ENCODE results near the gene TTC7B.

TTC7B gene

DNA sequence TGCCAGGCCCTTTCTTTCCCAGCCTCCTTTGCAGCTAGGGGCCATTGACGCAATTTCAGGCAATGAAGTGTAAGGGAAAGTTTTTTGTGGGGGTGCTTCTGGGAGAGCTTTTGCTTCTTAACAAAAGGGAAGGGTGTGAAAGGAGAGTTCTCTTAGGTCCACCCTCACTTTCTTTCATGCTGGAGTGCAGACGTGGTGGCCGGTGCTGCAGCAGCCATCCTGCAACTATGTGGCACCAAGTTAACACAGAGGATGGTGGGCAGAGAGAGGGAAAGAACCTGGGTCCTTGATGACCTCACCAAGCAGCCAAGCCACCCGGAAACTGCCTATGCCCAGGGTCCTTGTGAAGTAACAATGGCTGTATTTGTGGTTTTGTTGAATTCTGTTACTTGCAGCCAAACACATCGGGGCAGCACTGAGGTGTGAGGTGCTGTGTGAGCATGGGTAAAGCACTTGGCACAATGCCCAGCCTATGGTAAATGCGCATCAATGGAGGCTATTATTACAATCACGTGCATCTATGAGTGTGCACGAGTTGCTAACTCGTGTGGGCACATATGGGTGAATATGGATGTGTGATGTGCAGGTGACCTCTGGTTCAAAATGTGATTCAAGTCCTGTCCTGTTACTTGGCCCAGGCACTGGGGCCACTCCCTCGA, 296.8 kb downstream of the TTC7B start:
- no peak overlapping the region for H3K9ac ChIP-seq (ENCODE audit: low read length)
- peaks cover 5% of the 10 kb centered on the region for H3K4me1 ChIP-seq (ENCODE audit: control insufficient read depth, low read depth, low read length)
- no peaks in the 10 kb centered on the region for H3K27me3 ChIP-seq (ENCODE audit: control insufficient read depth, insufficient read depth, low read length)
- H3K36me3 ChIP-seq (ENCODE audit: control insufficient read depth, low read depth, low read length), result no peaks in the 10 kb centered on the region
- no peaks in the 10 kb centered on the region for H3K9me3 ChIP-seq (ENCODE audit: control insufficient read depth, low read depth, low read length)
- no peak overlapping the region for H3K4me3 ChIP-seq (ENCODE audit: low read length)
- H3K27ac ChIP-seq (ENCODE audit: low read length), result no peak overlapping the region

DNA sequence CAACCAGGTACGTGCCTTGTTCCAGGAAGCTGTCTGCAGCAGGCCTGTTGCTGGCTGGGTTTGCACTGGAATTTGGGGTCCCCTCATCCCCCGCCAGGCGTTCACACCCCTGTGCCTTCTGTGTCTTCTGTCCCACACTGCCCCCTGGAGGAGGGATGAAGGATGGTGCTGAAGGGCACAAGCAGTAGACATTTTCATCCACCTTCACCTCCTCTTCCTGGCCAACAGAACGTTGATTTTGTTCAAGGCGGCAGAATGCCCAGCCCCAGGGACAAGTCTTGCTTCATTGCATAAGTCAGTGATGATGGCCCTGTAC, 297.3 kb downstream of the TTC7B start:
- H3K4me1 ChIP-seq (ENCODE audit: control insufficient read depth, low read depth, low read length), result peaks cover 5% of the 10 kb centered on the region
- H3K36me3 ChIP-seq (ENCODE audit: control insufficient read depth, low read depth, low read length), result no peaks in the 10 kb centered on the region
- H3K27ac ChIP-seq (ENCODE audit: low read length), result no peak overlapping the region
- no peaks in the 10 kb centered on the region for H3K9me3 ChIP-seq (ENCODE audit: control insufficient read depth, low read depth, low read length)
- no peaks in the 10 kb centered on the region for H3K27me3 ChIP-seq (ENCODE audit: control insufficient read depth, insufficient read depth, low read length)
- H3K4me3 ChIP-seq (ENCODE audit: low read length), result no peak overlapping the region
- H3K9ac ChIP-seq (ENCODE audit: low read length), result no peak overlapping the region

DNA sequence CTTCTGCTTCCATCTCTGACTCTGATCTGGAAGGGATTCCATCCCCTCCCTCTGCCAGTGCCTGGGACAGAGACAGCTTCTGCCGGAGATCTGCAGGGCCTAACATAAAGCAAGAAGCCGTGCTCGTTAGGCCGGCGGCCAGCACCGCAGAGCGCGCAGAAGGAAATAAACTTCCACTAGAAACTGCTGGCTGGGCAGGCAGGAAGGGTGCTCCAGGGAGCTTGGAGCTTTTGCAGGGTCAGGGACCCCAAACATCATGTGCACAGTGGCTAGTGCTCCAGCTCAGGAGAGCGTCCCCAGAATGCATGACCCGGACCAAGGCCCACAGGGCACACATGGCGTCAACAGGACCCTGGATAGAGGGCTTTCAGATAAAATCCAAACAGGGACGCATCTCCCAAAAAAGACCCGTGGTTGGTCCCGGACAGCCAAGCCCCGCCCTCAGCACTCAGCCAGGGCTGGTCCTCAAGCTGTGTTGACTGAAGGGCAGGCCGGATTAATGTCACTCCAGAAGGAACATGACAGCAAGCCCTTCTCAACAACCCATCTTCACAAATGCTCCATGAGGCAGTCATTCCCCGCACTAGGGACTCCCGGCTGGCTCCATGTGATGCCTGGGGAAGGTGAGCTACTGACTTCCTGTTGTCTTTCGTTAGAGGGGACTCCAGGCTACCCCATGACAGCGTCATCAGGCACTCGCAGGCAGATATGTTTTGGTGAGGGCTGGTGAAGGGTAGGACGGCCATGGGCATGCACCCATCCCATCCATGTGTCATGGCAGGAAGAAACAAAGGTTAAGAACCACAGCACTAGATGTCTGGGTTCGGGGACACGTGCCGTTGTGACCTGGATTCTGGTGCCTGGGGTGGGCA, 297.9 kb downstream of the TTC7B start:
- H3K36me3 ChIP-seq (ENCODE audit: control insufficient read depth, low read depth, low read length), result no peaks in the 10 kb centered on the region
- no peaks in the 10 kb centered on the region for H3K27me3 ChIP-seq (ENCODE audit: control insufficient read depth, insufficient read depth, low read length)
- no peaks in the 10 kb centered on the region for H3K9me3 ChIP-seq (ENCODE audit: control insufficient read depth, low read depth, low read length)
- H3K4me3 ChIP-seq (ENCODE audit: low read length), result no peak overlapping the region
- peaks cover 6% of the 10 kb centered on the region for H3K4me1 ChIP-seq (ENCODE audit: control insufficient read depth, low read depth, low read length)
- H3K9ac ChIP-seq (ENCODE audit: low read length), result no peak overlapping the region
- H3K27ac ChIP-seq (ENCODE audit: low read length), result no peak overlapping the region

DNA sequence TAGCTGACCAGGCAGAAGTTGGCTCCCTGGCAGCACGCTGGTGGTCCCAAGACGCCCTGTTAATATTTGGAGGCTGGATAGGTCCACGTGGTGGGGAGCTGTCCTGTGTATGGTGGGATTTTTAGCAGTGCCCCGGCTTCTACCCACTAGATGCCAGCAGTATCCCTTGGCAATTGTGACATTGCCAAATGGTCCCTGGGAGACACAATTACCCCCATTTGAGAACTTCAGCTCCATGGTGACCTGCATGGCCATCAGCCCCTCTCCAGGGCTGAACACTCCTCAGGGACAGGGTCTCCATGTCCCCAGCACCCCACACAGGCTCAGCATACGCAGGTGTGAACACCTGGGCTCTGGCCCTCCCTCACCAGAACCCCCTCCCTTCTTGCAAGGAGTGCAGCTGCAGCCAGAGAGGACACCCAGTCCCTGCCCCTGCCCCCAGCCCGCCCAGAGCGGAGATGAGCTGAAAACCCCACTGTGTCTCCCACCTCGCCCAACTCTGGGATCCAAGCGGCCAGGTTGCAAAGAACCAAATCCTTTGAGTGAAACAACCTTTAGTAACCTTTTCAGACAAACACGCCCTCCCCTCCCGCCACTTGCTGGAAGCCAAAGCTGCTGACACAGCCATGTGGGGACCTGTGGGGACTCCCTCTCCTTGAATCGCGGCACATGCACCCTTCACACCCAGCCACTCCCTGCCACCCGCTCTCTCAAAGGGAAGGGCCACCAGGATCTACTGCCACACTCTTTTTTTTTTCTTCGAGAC, 299.0 kb downstream of the TTC7B start:
- H3K27ac ChIP-seq (ENCODE audit: low read length), result no peak overlapping the region
- no peak overlapping the region for H3K4me3 ChIP-seq (ENCODE audit: low read length)
- no peak overlapping the region for H3K9ac ChIP-seq (ENCODE audit: low read length)
- peaks cover 13% of the 10 kb centered on the region for H3K4me1 ChIP-seq (ENCODE audit: control insufficient read depth, low read depth, low read length)
- no peaks in the 10 kb centered on the region for H3K27me3 ChIP-seq (ENCODE audit: control insufficient read depth, insufficient read depth, low read length)
- H3K9me3 ChIP-seq (ENCODE audit: control insufficient read depth, low read depth, low read length), result no peaks in the 10 kb centered on the region
- no peaks in the 10 kb centered on the region for H3K36me3 ChIP-seq (ENCODE audit: control insufficient read depth, low read depth, low read length)

DNA sequence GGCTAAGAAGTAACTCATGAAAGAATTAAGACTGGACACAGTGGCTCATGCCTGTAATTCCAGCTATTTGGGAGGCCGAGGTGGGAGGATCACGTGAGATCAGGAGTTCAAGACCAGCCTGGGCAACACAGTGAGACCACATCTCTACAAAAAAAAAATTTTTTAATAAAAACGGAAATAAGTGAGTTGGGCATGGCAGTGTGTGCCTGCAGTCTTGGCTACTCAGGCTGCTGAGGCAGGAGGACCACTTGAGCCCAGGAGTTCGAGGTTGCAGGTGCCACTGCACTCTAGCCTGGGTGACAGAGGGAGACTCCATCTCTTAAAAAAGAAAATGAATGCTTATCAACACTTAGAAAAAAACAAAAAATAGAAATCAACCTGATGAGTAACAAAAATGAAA, 301.7 kb downstream of the TTC7B start:
- Histone ChIP-seq H3K9ac (ENCODE audit: low read length) (no peak overlapping the region), H3K9me3 (ENCODE audit: control insufficient read depth, low read depth, low read length) (no peaks in the 10 kb centered on the region), H3K4me3 (ENCODE audit: low read length) (no peak overlapping the region), H3K36me3 (ENCODE audit: control insufficient read depth, low read depth, low read length) (no peaks in the 10 kb centered on the region), H3K27me3 (ENCODE audit: control insufficient read depth, insufficient read depth, low read length) (no peaks in the 10 kb centered on the region), H3K4me1 (ENCODE audit: control insufficient read depth, low read depth, low read length) (peaks cover 20% of the 10 kb centered on the region), H3K27ac (ENCODE audit: low read length) (no peak overlapping the region)

DNA sequence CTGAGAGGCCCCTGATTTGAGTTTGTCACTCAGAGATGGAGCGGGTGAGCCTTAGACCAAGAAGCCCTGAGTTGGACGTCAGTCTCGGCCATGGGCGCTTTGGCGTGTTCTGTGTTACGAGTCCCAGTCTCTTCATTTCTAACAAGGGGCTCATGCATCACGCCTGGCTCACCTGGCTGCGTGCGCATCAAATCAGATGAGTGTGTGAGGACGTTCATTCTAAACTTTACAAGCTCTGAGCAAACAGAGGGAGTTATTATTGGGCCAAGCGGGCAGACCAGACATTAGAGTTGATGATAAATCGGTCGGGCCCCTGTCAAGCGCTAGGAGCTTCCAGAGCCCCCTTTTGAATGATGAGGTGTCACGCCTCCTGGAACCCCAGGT, 302.2 kb downstream of the TTC7B start:
- Histone ChIP-seq H3K9me3 (ENCODE audit: control insufficient read depth, low read depth, low read length) (no peaks in the 10 kb centered on the region), H3K9ac (ENCODE audit: low read length) (peak overlapping the region; percentile 9), H3K36me3 (ENCODE audit: control insufficient read depth, low read depth, low read length) (no peaks in the 10 kb centered on the region), H3K27me3 (ENCODE audit: control insufficient read depth, insufficient read depth, low read length) (no peaks in the 10 kb centered on the region), H3K4me3 (ENCODE audit: low read length) (no peak overlapping the region), H3K4me1 (ENCODE audit: control insufficient read depth, low read depth, low read length) (peaks cover 20% of the 10 kb centered on the region), H3K27ac (ENCODE audit: low read length) (no peak overlapping the region)

DNA sequence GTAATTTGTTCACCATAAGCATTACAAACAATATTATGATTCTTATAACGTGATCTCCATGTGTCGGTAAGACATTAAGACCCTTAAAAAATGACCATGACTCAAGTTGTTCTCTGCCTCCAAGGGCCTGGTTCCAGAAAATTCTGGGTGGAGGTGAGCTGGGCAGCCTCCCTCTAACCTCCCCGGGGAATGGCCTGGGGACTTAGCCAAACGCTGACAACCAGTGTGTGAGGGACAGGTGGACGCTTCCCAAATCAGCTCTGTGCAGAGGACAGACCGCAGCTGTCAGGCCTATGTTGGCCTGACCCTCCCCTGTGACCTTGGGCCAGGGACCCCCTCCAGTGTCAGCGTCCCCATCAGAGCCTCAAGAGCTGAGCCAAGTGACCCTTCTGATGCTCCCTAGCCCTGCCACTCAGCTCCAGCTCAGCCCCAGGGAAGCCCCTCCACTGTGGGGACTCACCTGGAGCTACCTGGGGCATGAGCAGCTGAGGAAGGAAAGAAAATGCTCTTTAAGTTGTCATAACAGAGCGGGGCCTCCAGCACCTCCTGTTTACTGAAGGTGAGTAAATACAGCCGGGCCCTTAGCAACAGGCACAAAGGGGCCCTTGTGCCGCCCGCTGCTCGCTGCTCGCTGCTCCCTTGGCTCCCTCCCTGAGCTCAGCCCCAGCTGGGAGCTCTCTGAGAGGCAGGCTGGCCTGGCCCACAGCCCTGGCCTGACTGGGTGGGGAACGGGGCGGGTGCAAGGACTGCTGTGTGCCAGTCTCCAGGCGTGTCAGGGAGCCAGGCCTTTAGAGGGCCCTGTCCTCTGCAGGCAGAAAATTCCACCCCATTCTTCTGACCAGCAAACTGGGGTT, 302.8 kb downstream of the TTC7B start:
- Histone ChIP-seq H3K4me3 (ENCODE audit: low read length) (no peak overlapping the region), H3K9ac (ENCODE audit: low read length) (peak overlapping the region; percentile 30), H3K4me1 (ENCODE audit: control insufficient read depth, low read depth, low read length) (peaks cover 16% of the 10 kb centered on the region), H3K27ac (ENCODE audit: low read length) (no peak overlapping the region), H3K27me3 (ENCODE audit: control insufficient read depth, insufficient read depth, low read length) (no peaks in the 10 kb centered on the region), H3K36me3 (ENCODE audit: control insufficient read depth, low read depth, low read length) (no peaks in the 10 kb centered on the region), H3K9me3 (ENCODE audit: control insufficient read depth, low read depth, low read length) (no peaks in the 10 kb centered on the region)

DNA sequence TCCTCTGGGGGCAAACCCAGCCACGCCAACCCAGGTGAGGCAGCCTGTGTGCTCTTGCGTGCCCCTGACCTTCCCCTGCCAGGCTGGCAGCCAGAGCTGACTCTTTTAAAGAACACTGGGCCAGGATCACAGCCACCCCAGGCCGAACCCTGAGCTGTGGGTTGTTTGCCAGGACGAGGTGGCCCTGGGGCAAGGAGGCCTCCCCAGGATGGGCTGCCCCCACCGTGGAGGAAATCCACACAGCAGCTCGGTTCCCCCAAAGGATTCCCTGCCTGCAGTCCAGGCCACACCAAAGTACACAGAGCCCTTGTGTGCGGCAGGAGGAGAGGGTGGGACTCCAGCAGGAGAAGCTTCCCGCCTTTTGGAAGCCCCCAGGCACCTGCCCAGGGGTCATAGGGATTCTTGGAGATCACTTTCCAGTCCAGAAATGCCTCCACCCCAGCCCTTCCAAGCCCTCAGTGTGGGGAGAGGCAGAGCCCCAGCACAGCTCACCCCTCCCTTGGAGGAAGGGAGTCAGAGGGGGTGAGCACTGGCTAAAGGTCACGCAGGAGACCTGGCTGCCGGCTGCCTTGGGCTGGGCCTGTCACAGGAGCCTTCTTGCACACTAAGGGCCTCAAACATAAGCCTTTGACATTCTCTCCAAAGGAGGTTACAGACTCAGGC, 303.8 kb downstream of the TTC7B start:
- Histone ChIP-seq H3K27ac (ENCODE audit: low read length) (no peak overlapping the region), H3K27me3 (ENCODE audit: control insufficient read depth, insufficient read depth, low read length) (no peaks in the 10 kb centered on the region), H3K9me3 (ENCODE audit: control insufficient read depth, low read depth, low read length) (no peaks in the 10 kb centered on the region), H3K36me3 (ENCODE audit: control insufficient read depth, low read depth, low read length) (no peaks in the 10 kb centered on the region), H3K4me3 (ENCODE audit: low read length) (no peak overlapping the region), H3K4me1 (ENCODE audit: control insufficient read depth, low read depth, low read length) (peaks cover 15% of the 10 kb centered on the region), H3K9ac (ENCODE audit: low read length) (peak overlapping the region; percentile 30)

DNA sequence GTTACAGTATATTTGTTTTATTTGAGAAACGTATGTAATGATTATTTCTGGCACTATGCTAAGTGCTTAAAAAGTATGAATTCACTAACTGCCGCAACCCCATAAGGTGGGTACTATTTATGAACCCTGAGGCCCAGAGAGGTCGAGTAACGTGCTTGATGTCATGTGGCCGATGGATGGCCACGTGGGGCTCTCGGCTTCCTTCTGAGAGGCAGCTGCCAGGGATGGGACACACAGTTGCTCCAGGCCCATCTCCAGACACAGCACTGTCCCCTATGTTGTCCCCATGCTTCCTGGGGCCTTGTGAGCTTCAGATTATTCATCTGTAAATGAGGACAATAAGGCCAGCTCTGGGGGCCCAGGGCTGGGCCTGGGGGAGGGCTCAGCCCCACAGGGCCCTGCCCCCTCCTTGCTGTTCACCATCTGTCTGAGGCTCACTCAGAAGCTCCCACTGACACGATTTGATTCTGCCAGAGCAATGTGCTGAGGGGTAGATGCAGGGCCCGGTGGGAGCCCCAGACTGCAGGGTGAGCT, 304.4 kb downstream of the TTC7B start:
- H3K4me3 ChIP-seq (ENCODE audit: low read length), result no peak overlapping the region
- peaks cover 15% of the 10 kb centered on the region for H3K4me1 ChIP-seq (ENCODE audit: control insufficient read depth, low read depth, low read length)
- no peak overlapping the region for H3K9ac ChIP-seq (ENCODE audit: low read length)
- H3K27ac ChIP-seq (ENCODE audit: low read length), result no peak overlapping the region
- H3K27me3 ChIP-seq (ENCODE audit: control insufficient read depth, insufficient read depth, low read length), result no peaks in the 10 kb centered on the region
- no peaks in the 10 kb centered on the region for H3K36me3 ChIP-seq (ENCODE audit: control insufficient read depth, low read depth, low read length)
- H3K9me3 ChIP-seq (ENCODE audit: control insufficient read depth, low read depth, low read length), result no peaks in the 10 kb centered on the region

DNA sequence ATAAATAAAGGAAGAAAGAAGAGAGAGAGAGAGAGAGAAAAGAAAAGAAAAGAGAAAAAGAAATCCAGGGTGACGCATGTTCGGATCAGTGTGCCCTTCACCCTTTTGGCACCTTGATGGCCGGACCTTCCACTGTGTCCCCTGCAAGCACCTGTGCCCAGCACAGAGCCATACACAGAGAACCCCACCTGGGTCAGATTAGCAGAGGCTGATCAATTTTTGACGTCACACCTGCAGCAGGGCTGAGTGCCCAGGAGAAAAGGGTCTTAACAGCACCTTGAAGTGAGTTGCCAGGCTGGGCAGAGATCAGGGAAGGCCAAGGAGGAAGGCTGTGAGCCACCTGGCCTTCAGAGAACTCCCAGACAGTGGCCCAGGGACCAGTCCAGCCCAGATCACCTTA, 305.0 kb downstream of the TTC7B start:
- no peak overlapping the region for H3K27ac ChIP-seq (ENCODE audit: low read length)
- no peaks in the 10 kb centered on the region for H3K27me3 ChIP-seq (ENCODE audit: control insufficient read depth, insufficient read depth, low read length)
- H3K4me3 ChIP-seq (ENCODE audit: low read length), result no peak overlapping the region
- H3K4me1 ChIP-seq (ENCODE audit: control insufficient read depth, low read depth, low read length), result peaks cover 15% of the 10 kb centered on the region
- no peaks in the 10 kb centered on the region for H3K36me3 ChIP-seq (ENCODE audit: control insufficient read depth, low read depth, low read length)
- no peak overlapping the region for H3K9ac ChIP-seq (ENCODE audit: low read length)
- H3K9me3 ChIP-seq (ENCODE audit: control insufficient read depth, low read depth, low read length), result no peaks in the 10 kb centered on the region
